AG08396 (cell line): ENCODE measurements around the gene RS1.

Source experiments
- DNase-seq: peaks from one replicate; pipeline ENCODE4 v3.0.0; 2012; ENCODE audit warnings: low spot score, mixed read lengths

The RS1 gene

GRCh38 chrX:18598413-18598812 is 73.5 kb downstream of the RS1 start:
- no peak for DNase-seq

- DNase-seq, result no peak
Measured at GRCh38 chrX:18596096-18596495, 75.8 kb downstream of the RS1 start.

GRCh38 chrX:18594079-18594478 is 77.8 kb downstream of the RS1 start:
- no peak for DNase-seq

- no peak for DNase-seq
Measured at GRCh38 chrX:18591834-18592233, 80.1 kb downstream of the RS1 start.
